ENCODE results near the gene FAIM2.

FAIM2 gene

DNA sequence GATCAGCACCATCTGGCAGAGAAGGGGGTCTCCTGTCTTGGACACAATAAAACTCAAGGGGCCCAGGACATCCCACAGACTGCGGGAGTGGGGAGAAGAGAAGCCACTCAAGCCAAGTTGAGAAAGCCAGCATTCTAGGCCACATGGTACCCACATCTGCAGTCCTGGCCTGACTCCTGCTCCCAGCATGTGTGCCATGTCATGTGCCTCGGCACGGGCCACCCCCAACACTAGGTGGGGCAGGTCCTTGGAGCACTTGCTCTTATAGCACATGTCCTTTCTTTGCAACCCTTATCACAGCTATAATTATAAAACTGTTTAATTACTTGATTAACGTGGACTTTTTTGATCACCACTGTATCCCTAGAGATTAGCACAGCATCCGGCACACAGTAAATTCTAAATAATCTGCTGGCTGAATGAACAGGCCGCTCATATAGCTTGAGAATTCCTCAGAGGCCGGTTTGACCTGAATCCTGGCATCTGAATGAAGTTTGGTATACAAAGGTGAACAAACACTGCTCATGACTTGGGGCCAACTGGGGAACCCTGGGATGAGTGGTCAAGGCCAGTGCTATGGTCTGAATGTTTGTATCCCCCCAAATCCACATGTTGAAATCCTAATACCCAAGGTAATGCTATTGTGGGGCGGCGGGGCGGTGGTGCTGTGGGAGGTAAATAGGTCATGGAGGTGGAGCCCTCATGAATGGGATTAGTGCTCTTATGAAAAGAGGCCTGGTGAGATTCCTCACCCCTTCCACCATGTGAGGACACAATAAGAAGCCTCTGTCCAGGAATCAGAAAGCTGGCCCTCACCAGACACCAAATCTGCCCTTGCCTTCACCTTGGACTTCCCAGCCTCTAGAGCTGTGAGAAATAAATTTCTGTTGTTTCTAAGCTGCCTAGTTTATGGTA is 82.1 kb downstream of the FAIM2 start:
- DNase-seq: no peak

DNA sequence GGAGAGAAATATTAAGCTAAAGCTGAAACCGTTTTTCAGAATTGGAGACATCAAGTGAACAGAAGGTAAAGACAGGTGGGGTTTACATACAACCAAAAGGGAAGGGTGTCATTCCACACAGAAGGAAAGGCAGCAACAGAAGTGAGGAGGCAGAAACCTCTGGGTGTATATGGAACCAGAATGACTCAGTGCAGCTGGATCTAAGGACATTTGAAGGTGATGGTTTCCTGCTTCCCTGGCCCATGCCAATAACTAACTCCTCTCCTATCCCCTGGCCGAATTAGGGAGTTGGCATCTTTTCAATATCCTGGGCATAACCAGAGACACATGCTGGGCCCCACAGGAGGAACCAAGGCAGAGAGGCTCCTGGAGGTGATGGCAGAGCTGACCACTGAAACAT is 83.9 kb downstream of the FAIM2 start:
- DNase-seq: no peak

- DNase-seq: no peak
Observed at GRCh38 chr12:49818241-49818895, 85.3 kb downstream of the FAIM2 start.
